Hepatocyte (in vitro differentiated cells): ENCODE data around the gene SBF2. TPM values are rescaled to one million over a fixed set of nuclear protein-coding genes. Genes with fewer than 3 reads are reported as not detected.
"Not testable (repeated sequence)": the region's sequence is repeated elsewhere in the genome, so short reads cannot be mapped to it uniquely, and the experiment has no call there.

Experiments used
- DNase-seq: peaks from one replicate; pipeline ENCODE4 v3.0.0-alpha.2; 2016; ENCODE audit warnings: low spot score
- H2AFZ ChIP-seq: fragments of 200-600 bp; sonication (generic); 2 replicates; pipeline ENCODE4 v1.6.0; 2016; ENCODE audit warnings: antibody characterized with exemption, mild to moderate bottlenecking
- H3K27ac ChIP-seq: fragments of 200-600 bp; sonication (generic); 2 replicates; pipeline ENCODE4 v1.5.1; 2016; ENCODE audit warnings: mild to moderate bottlenecking
- H3K27me3 ChIP-seq: fragments of 200-600 bp; sonication (generic); 2 replicates; pipeline ENCODE4 v1.6.1; 2016
- H3K36me3 ChIP-seq: fragments of 200-600 bp; sonication (generic); replicated peaks from 2 replicates; pipeline ENCODE4 v1.5.1; 2016; ENCODE audit warnings: low read depth; ENCODE audit not compliant: insufficient read depth
- H3K4me1 ChIP-seq: fragments of 200-600 bp; sonication (generic); 2 replicates; pipeline ENCODE4 v1.5.1; 2016; ENCODE audit warnings: mild to moderate bottlenecking, moderate library complexity; ENCODE audit not compliant: insufficient read depth
- H3K4me2 ChIP-seq: fragments of 200-600 bp; sonication (generic); 2 replicates; pipeline ENCODE4 v1.6.0; 2016
- H3K4me3 ChIP-seq: fragments of 200-600 bp; sonication (generic); 2 replicates; pipeline ENCODE4 v1.5.1; 2016; ENCODE audit warnings: mild to moderate bottlenecking
- H3K79me2 ChIP-seq: fragments of 200-600 bp; sonication (generic); 2 replicates; pipeline ENCODE4 v1.6.0; 2017; ENCODE audit warnings: mild to moderate bottlenecking
- H3K9me2 ChIP-seq: fragments of 200-600 bp; sonication (generic); replicated peaks from 2 replicates; pipeline ENCODE4 v1.6.0; 2017; ENCODE audit warnings: mild to moderate bottlenecking; ENCODE audit not compliant: insufficient read depth
- H3K9me3 ChIP-seq: fragments of 200-600 bp; sonication (generic); 2 replicates; pipeline ENCODE4 v1.5.1; 2016; ENCODE audit warnings: low read depth, mild to moderate bottlenecking
- H4K20me1 ChIP-seq: fragments of 200-600 bp; sonication (generic); 2 replicates; pipeline ENCODE4 v1.6.0; 2016; ENCODE audit warnings: mild to moderate bottlenecking; ENCODE audit not compliant: insufficient read depth, poor library complexity, severe bottlenecking
- CTCF ChIP-seq: fragments of 200-600 bp; sonication (generic); IDR thresholded peaks from 2 replicates; pipeline ENCODE4 v1.5.1; 2016; ENCODE audit warnings: antibody characterized with exemption, mild to moderate bottlenecking; ENCODE audit not compliant: poor library complexity
- EZH2 ChIP-seq: fragments of 200-600 bp; sonication (generic); IDR thresholded peaks from 2 replicates; pipeline ENCODE4 v1.6.1; 2016; ENCODE audit warnings: antibody characterized with exemption, mild to moderate bottlenecking, borderline replicate concordance
- EZH2phosphoT487 ChIP-seq: fragments of 200-600 bp; sonication (generic); IDR thresholded peaks from one replicate; pipeline ENCODE4 v1.6.1; 2018; ENCODE audit warnings: antibody characterized with exemption, mild to moderate bottlenecking, low read depth, moderate library complexity; ENCODE audit not compliant: unreplicated experiment, severe bottlenecking
- whole genome bisulfite sequencing: methylation state at CpG from one replicate; pipeline ENCODE4 v1.1.6; 2016; ENCODE audit warnings: low lambda C conversion rate; ENCODE audit errors: missing lambda C conversion rate; 5-methylcytosine and 5-hydroxymethylcytosine counted together
- polyA plus RNA-seq: library from polyadenylated mRNA; unstranded; fragments of >200 nt; fragmentation: Nextera tagmentation; extraction: Ambion mirVana; gene quantifications from 2 replicates; pipeline ENCODE4 v1.2.1, GENCODE V29; 2016
- total RNA-seq: library from RNA; depleted of rRNA; stranded (reverse); fragments of >200 nt; gene quantifications from 2 replicates; pipeline ENCODE4 v1.2.3, GENCODE V29; 2014

SBF2 gene
- total and polyA plus RNA-seq, 2 experiments from 2014 or later: 25.7 to 83.2 TPM

GRCh38 chr11:10233581-10233980, 60.4 kb downstream of the SBF2 start:
- H3K4me3 ChIP-seq: no peak overlapping the region
- no peak overlapping the region for H2AFZ ChIP-seq
- peaks cover 4% of the 10 kb centered on the region for H3K9me3 ChIP-seq
- TF ChIP-seq EZH2 (no peak), EZH2phosphoT487 (no peak), CTCF (no peak)
- no peaks in the 10 kb centered on the region for H3K9me2 ChIP-seq
- H4K20me1 ChIP-seq: no peaks in the 10 kb centered on the region
- H3K27ac ChIP-seq: no peak overlapping the region
- peaks cover 43% of the 10 kb centered on the region for H3K79me2 ChIP-seq
- H3K4me1 ChIP-seq: no peaks in the 10 kb centered on the region
- 36% methylated on average over 2 of the region's 2 CpGs for WGBS
- no peaks in the 10 kb centered on the region for H3K36me3 ChIP-seq
- H3K4me2 ChIP-seq: no peak overlapping the region
- H3K27me3 ChIP-seq: no peaks in the 10 kb centered on the region
- DNase-seq: peak; percentile 27

- WGBS: 100% methylated on average over 1 of the region's 1 CpG
- DNase-seq: no peak
- Histone ChIP-seq H3K27me3 (no peaks in the 10 kb centered on the region), H3K36me3 (no peaks in the 10 kb centered on the region), H3K9me3 (peaks cover 4% of the 10 kb centered on the region), H3K4me2 (no peak overlapping the region), H3K4me3 (no peak overlapping the region), H3K27ac (no peak overlapping the region), H3K79me2 (peaks cover 38% of the 10 kb centered on the region), H3K4me1 (no peaks in the 10 kb centered on the region), H4K20me1 (no peaks in the 10 kb centered on the region), H3K9me2 (no peaks in the 10 kb centered on the region), H2AFZ (no peak overlapping the region)
- no peak for TF ChIP-seq EZH2phosphoT487
- TF ChIP-seq CTCF: no peak
- TF ChIP-seq EZH2: no peak
Observed at GRCh38 chr11:10232756-10233155, 61.3 kb downstream of the SBF2 start.

- H3K4me2 ChIP-seq, H3K4me3 ChIP-seq, H3K9me3 ChIP-seq, H3K27ac ChIP-seq, H4K20me1 ChIP-seq, DNase-seq, H3K27me3 ChIP-seq, H3K9me2 ChIP-seq, H3K36me3 ChIP-seq, H3K4me1 ChIP-seq, H2AFZ ChIP-seq: not testable (repeated sequence)
- 98% methylated on average over 13 of the region's 13 CpGs for WGBS
- H3K79me2 ChIP-seq: peaks cover 29% of the 10 kb centered on the region
Observed at GRCh38 chr11:10231803-10232202, 62.2 kb downstream of the SBF2 start.

- Histone ChIP-seq H3K4me2 (no peak overlapping the region), H4K20me1 (no peaks in the 10 kb centered on the region), H2AFZ (no peak overlapping the region), H3K27me3 (no peaks in the 10 kb centered on the region), H3K4me3 (no peak overlapping the region), H3K9me2 (no peaks in the 10 kb centered on the region), H3K79me2 (peaks cover 33% of the 10 kb centered on the region), H3K36me3 (no peaks in the 10 kb centered on the region), H3K27ac (no peak overlapping the region), H3K9me3 (no peaks in the 10 kb centered on the region), H3K4me1 (no peaks in the 10 kb centered on the region)
- TF ChIP-seq EZH2phosphoT487 (no peak), CTCF (no peak), EZH2 (no peak)
- 43% methylated on average over 2 of the region's 2 CpGs for WGBS
- DNase-seq: no peak
Observed at GRCh38 chr11:10225553-10225952, 68.5 kb downstream of the SBF2 start.
